NCI-H128 (cell line): ENCODE measurements around the gene CCDC200.
"Not testable (repeated sequence)": the region's sequence is repeated elsewhere in the genome, so short reads cannot be mapped to it uniquely, and the experiment has no call there.

Source experiments
- DNase-seq: peaks from one replicate; lab custom pipeline; 2025; ENCODE audit not compliant: unreplicated experiment; lab: John Stamatoyannopoulos, UW

The CCDC200 gene

DNA sequence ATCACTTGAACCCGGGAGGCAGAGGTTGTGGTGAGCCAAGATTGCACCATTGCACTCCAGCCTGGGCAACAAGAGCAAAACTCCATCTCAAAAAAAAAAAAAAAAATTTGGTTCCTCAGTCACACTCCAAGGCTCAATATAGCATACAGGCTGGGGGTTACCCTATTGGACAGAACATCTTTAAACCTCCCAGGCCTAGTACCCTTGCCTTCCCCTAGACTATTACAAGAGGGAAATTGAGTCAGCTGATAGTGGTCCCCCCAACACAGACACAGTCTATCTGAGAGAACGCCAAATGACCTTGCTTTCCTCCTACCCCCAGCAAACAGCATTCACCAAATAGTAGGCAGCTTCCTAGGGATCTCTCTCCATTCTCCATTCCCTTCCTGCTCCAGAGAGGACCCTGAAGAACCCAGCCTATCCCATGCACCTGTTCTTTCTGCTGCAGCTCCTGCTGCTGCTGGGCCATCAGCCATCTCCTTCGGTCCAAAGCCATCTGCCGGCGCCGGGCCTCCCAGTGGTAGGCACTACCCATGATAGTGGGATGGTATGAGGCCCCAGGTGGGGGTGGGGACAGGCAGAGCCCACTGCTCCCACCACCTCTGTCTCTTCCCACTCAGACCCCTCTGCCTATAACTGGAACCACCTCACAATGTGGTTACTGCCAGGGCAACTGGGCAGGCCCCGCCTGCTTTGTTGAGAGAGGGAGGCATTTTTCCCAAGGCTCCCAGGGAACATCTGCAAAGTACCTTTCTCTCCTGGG is at the start of gene CCDC200:
Gene CCDC200 (minus strand): TSS at position 604 of the 763 bp plus-strand sequence. CDS start 69 bp downstream, at position 535.
- not testable (repeated sequence) for DNase-seq

DNA sequence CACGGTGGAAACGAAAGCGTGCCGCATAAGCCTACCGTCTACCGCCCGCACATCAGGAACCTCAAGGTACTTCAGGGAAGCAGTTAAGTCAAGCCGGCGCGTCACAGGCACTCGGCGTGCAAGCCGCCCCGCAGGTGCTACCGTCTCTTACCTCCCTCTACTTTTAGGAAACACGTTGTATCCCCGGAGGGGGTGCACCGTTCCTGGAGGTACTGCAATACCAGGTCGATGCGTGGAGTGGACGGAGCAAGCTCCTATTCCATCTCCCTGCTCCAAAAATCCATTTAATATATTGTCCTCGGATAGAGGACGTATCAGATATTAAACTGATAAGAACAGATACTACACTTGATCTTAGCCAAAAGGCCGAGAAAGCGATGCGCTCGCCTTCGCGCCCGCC is 44.5 kb upstream of the CCDC200 start:
- not testable (repeated sequence) for DNase-seq

DNA sequence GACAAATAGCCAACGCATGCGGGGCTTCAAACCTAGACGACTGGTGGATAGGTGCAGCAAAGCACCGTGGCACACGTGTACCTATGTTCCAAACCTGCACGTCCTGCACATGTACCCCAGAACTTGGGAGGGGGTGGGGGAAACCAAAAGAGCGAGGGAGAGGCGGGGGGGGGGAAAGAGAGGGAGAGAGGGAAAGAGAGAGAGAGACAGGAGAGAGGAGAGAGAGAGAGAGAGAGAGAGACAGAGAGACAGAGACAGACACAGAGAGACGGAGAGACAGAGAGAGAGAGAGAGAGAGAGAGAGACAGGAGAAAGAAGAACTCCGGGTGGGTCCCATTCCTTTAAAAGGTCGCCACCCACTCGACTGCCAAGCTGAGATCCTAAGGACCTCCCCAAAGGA is 44.1 kb upstream of the CCDC200 start:
- DNase-seq = not testable (repeated sequence)

DNA sequence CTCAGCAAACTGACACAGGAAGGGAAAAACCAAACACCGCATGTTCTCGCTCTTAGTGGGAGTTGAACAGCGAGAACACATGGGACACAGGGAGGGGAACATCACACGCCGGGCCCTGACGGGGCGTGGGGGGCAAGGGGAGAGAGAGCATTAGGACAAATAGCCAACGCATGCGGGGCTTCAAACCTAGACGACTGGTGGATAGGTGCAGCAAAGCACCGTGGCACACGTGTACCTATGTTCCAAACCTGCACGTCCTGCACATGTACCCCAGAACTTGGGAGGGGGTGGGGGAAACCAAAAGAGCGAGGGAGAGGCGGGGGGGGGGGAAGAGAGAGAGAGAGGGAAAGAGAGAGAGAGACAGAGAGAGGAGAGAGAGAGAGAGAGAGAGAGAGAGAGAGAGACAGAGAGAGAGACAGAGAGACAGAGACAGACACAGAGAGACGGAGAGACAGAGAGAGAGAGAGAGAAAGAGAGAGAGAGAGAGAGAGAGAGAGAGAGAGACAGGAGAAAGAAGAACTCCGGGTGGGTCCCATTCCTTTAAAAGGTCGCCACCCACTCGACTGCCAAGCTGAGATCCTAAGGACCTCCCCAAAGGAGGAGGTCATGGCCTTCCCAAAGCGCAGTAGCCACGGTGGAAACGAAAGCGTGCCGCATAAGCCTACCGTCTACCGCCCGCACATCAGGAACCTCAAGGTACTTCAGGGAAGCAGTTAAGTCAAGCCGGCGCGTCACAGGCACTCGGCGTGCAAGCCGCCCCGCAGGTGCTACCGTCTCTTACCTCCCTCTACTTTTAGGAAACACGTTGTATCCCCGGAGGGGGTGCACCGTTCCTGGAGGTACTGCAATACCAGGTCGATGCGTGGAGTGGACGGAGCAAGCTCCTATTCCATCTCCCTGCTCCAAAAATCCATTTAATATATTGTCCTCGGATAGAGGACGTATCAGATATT is 42.4 kb upstream of the CCDC200 start:
- not testable (repeated sequence) for DNase-seq

DNA sequence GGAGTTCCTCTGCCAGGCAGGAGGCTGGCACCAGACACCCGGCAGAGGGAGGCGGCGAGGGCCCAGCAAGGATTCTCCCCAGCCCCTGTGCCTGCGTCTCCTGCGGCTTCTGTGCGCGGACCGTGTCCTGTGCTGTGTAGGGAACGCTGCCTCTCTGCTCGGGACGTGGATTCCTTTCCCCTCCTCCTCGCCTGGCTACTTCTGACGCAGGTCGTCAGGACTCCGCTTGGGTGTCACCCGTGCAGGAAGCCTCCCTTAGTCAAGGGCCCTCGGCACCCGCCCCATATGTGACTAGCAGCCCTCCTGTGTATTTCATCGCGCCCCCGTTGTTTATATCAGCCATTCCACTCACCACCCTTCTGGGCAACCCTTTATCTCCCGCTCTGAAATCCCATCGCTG is 18.0 kb upstream of the CCDC200 start:
- not testable (repeated sequence) for DNase-seq

DNA sequence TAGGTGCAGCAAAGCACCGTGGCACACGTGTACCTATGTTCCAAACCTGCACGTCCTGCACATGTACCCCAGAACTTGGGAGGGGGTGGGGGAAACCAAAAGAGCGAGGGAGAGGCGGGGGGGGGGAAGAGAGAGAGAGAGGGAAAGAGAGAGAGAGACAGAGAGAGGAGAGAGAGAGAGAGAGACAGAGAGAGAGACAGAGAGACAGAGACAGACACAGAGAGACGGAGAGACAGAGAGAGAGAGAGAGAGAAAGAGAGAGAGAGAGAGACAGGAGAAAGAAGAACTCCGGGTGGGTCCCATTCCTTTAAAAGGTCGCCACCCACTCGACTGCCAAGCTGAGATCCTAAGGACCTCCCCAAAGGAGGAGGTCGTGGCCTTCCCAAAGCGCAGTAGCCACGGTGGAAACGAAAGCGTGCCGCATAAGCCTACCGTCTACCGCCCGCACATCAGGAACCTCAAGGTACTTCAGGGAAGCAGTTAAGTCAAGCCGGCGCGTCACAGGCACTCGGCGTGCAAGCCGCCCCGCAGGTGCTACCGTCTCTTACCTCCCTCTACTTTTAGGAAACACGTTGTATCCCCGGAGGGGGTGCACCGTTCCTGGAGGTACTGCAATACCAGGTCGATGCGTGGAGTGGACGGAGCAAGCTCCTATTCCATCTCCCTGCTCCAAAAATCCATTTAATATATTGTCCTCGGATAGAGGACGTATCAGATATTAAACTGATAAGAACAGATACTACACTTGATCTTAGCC is 12.4 kb upstream of the CCDC200 start:
- DNase-seq = not testable (repeated sequence)

DNA sequence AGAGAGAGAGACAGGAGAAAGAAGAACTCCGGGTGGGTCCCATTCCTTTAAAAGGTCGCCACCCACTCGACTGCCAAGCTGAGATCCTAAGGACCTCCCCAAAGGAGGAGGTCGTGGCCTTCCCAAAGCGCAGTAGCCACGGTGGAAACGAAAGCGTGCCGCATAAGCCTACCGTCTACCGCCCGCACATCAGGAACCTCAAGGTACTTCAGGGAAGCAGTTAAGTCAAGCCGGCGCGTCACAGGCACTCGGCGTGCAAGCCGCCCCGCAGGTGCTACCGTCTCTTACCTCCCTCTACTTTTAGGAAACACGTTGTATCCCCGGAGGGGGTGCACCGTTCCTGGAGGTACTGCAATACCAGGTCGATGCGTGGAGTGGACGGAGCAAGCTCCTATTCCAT is 11.2 kb upstream of the CCDC200 start:
- DNase-seq = not testable (repeated sequence)

- not testable (repeated sequence) for DNase-seq
Observed at GRCh38 chr17:43233877-43234276, 5.5 kb upstream of the CCDC200 start, which contains the start of gene RNU2-1. RNU2-1 (minus strand) TSS chr17:43233977.

- not testable (repeated sequence) for DNase-seq
Observed at GRCh38 chr17:43233263-43233662, 4.8 kb upstream of the CCDC200 start.

DNA sequence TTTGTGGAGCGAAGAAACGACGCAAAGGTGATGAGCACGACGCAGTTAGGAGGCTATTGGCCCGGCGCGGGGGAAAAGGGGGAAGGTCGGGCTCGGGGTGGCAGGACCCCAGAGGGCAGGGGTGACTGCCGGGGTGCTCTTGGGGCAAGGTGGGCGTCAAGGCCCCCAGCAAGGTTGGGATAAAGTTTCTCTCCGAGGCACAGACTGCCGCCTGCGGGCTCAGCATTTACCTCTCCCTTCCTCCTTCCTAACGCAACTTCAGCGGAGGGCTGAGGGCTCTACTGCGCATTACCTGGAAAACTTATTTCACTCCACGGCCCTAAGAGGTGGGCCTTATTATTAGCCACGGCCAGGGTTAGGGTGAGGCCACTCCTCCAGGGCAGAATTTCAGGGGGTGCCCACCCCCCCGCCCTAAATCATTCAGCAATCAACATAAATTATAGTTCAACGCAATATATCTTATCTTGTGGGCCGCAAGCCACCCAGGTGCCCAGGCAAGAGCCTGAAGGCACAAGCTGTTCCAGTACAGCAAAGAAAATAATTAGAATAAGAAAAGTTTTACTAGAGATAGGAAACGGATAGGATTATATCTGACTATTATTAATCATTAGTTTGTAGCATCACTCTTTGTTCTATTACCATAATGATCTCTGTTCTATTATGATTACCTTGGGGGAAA is 3.7 kb upstream of the CCDC200 start:
- DNase-seq = not testable (repeated sequence)

- DNase-seq = not testable (repeated sequence)
Observed at GRCh38 chr17:43231205-43232020, 3.0 kb upstream of the CCDC200 start.

GRCh38 chr17:43226393-43226792 is 2.0 kb downstream of the CCDC200 start:
- no peak for DNase-seq

- DNase-seq = no peak
Observed at GRCh38 chr17:43224146-43224705, 4.2 kb downstream of the CCDC200 start.

DNA sequence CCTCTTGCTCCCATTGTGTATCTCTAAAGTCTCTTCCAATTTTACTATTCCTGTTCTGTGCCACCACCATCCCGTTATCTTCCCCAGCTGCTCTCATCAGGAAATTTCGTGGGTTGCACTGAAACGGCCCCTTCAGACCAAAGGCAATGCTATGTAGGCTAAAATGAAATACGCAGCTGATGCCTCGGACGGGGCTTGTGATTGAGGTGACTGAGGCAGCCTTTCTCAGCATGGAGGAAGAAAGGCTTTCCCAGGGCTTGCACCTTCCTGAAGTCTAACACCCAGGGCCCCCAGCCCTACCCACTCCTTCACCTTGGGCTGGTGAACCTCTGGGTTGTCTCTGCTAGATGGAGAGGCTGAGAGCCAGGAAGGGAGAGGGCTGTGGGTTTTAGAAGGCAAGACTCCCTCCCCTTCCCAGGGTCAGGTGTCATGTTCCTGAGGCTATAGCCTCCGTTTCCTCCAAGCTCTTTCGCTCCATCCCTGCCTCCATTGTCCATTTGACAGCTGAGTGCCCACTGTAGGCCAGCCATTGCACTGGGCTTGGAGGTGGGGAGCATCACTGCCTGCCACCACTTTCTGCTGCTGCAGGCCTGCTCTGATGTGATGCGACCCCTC is 7.8 kb downstream of the CCDC200 start:
- no peak for DNase-seq

DNA sequence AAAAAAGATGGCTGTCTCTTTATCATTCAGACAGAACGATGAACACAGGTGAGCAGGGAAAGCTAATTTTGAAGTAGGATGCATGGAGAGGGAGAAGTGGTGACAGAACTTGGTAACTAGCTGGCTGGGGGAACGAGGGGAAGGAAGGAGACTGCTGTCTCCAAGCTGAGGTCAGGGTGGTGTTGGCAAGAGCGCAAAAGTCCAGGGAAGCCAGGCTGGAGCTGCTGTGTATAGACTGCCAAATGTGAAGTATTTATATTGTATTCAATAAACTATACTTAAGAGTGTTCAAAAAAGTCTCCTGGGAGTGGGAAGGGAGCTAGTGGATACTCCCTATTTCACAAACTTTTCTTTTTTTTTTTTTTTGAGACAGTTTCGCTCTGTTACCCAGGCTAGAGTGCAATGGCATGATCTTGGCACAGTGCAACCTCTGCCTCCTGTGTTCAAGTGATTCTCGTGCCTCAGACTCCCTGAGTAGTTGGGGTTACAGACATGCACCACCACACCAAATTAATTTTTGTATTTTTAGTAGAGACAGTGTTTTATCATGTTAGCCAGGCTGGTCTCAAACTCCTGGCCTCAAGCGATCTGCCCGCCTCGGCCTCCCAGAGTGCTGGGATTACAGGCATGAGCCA is 8.6 kb downstream of the CCDC200 start:
- no peak for DNase-seq

DNA sequence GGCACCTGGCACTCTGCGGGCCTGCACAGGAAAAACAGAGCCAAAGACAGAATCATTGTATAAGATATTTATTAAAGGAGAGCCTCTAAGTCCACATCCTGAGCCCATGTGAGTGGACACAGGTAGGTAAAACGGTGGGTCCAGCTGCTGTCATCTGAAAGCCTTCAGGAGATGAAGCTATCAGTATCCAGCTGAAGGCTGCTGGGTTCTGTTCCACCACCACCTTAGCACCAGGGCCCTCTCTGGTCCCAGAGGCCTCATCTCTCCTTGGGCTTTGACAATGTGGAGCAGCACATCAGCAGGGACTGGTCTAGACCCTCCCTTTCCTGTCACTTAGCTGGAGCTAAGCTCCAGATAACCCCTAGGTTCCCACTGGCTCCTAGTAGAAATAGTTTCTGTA is 9.4 kb downstream of the CCDC200 start:
- no peak for DNase-seq

GRCh38 chr17:43217614-43218087 is 10.8 kb downstream of the CCDC200 start:
- DNase-seq = no peak
